Mesodermal cell (in vitro differentiated cells): Measurements from ENCODE around the gene ENO2.

Experiments used
- H3K27ac ChIP-seq: 2 replicates; pipeline ENCODE4 v1.7.0; 2013; ENCODE audit warnings: mild to moderate bottlenecking, low read depth, low read length, moderate library complexity; ENCODE audit not compliant: severe bottlenecking
- H3K36me3 ChIP-seq: 2 replicates; pipeline ENCODE4 v1.7.1; 2013; ENCODE audit warnings: mild to moderate bottlenecking, low read length, moderate library complexity; ENCODE audit not compliant: control insufficient read depth, insufficient read depth
- H3K4me1 ChIP-seq: one replicate; pipeline ENCODE4 v1.7.1; 2013; ENCODE audit warnings: mild to moderate bottlenecking, low read length; ENCODE audit not compliant: insufficient read depth, control insufficient read depth, poor library complexity, severe bottlenecking
- H3K4me3 ChIP-seq: 2 replicates; pipeline ENCODE4 v1.7.0; 2013; ENCODE audit warnings: low read length, control low read depth, mild to moderate bottlenecking; ENCODE audit not compliant: insufficient read depth, poor library complexity, severe bottlenecking; ENCODE audit errors: extremely low read depth
- H3K9me3 ChIP-seq: 2 replicates; pipeline ENCODE4 v1.7.1; 2013; ENCODE audit warnings: mild to moderate bottlenecking, low read length, moderate library complexity; ENCODE audit not compliant: control insufficient read depth
- WGBS, 2 experiments: methylation state at CpG; one replicate each; pipeline ENCODE4 v1.1.5; 2013; ENCODE audit warnings: missing lambda C conversion rate in 2 of 2; ENCODE audit not compliant: insufficient coverage in 2 of 2; 5-methylcytosine and 5-hydroxymethylcytosine counted together

ENO2 gene

GRCh38 chr12:6964605-6965025, 50.2 kb downstream of the ENO2 start:
- Histone ChIP-seq H3K36me3 (peaks cover 51% of the 10 kb centered on the region), H3K4me3 (no peak overlapping the region), H3K27ac (no peak overlapping the region), H3K9me3 (no peaks in the 10 kb centered on the region), H3K4me1 (peaks cover 21% of the 10 kb centered on the region)
- WGBS, 2 experiments = 81 to 90% methylated on average over 6 to 8 of the region's 8 CpGs

GRCh38 chr12:6965026-6965661, 50.8 kb downstream of the ENO2 start:
- Histone ChIP-seq H3K36me3 (peaks cover 51% of the 10 kb centered on the region), H3K9me3 (no peaks in the 10 kb centered on the region), H3K27ac (no peak overlapping the region), H3K4me3 (no peak overlapping the region), H3K4me1 (peaks cover 20% of the 10 kb centered on the region)
- WGBS, 2 experiments = 42% methylated on average over 11 of the region's 12 CpGs

GRCh38 chr12:6965714-6966113, 51.3 kb downstream of the ENO2 start:
- WGBS, 2 experiments = 90% methylated on average over 2 of the region's 4 CpGs; no CpG with 5 or more reads in 1 of the 2 experiments
- Histone ChIP-seq H3K9me3 (no peaks in the 10 kb centered on the region), H3K27ac (no peak overlapping the region), H3K4me3 (no peak overlapping the region), H3K4me1 (peaks cover 20% of the 10 kb centered on the region), H3K36me3 (peaks cover 51% of the 10 kb centered on the region)

GRCh38 chr12:6966351-6966750, 52.0 kb downstream of the ENO2 start:
- Histone ChIP-seq H3K36me3 (peaks cover 51% of the 10 kb centered on the region), H3K27ac (no peak overlapping the region), H3K9me3 (no peaks in the 10 kb centered on the region), H3K4me1 (peaks cover 19% of the 10 kb centered on the region), H3K4me3 (no peak overlapping the region)
- WGBS, 2 experiments = 95 to 97% methylated on average over 7 of the region's 7 CpGs

DNA sequence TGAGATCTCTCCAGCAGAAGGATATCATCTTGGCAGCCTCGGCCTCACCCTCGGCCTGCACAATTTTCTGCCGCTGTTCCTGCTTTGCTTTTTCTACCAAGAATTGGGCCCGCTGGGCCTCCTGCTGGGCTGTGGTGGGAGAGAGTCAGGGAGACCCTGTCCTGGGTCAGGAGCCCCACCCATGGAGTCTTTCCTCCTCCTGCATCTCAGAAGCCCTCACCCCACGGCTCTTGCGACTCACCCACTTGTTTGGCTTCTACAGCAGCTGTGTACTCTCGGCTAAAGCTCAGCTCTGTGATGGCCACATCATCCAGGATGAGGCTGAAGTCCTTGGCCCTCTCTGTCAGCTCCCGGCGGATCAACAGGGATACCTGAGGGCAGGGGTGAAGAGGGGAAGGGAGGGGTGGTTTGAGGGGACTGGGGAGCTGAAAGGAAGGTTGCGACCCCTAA, 53.3 kb downstream of the ENO2 start:
- Histone ChIP-seq H3K9me3 (no peaks in the 10 kb centered on the region), H3K4me3 (no peak overlapping the region), H3K36me3 (peaks cover 59% of the 10 kb centered on the region), H3K4me1 (peaks cover 14% of the 10 kb centered on the region), H3K27ac (no peak overlapping the region)
- WGBS, 2 experiments = 88 to 92% methylated on average over 4 to 8 of the region's 10 CpGs

GRCh38 chr12:6968426-6968825, 54.0 kb downstream of the ENO2 start:
- H3K36me3 ChIP-seq = peaks cover 64% of the 10 kb centered on the region
- 92 to 97% methylated on average over 6 to 7 of the region's 9 CpGs for WGBS, 2 experiments
- H3K4me3 ChIP-seq = no peak overlapping the region
- H3K4me1 ChIP-seq = peaks cover 12% of the 10 kb centered on the region
- no peaks in the 10 kb centered on the region for H3K9me3 ChIP-seq
- H3K27ac ChIP-seq = no peak overlapping the region

DNA sequence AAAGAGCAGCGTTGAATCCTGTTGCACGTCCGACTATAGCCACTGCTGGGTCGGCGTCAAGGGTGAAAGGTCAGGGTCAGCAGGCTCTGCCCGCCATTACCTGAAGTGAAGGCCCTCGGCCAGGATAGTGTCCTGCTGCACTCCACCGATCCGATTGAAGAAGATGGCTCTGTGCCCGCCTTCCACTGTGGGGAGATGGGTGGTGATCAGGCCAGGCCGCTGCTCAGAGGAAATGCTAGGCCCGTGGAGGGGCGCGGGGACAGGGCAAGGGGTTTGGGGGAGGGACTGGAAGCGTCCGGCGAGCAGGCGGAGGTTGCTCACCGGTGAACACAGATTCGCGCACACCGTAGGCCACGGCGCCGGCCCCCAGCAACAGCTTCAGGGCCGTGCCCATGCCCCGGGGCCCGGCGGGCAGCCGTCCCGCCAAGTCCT, 55.7 kb downstream of the ENO2 start:
- Histone ChIP-seq H3K27ac (peak overlapping the region; percentile 77), H3K36me3 (peaks cover 71% of the 10 kb centered on the region), H3K9me3 (no peaks in the 10 kb centered on the region), H3K4me3 (peak overlapping the region; percentile 78), H3K4me1 (peaks cover 10% of the 10 kb centered on the region)
- 0% methylated on average over 27 to 30 of the region's 31 CpGs for WGBS, 2 experiments
